ENCODE results near the gene AURKB. TPM values are rescaled to one million over a fixed set of nuclear protein-coding genes. Genes with fewer than 3 reads are reported as not detected.
"Not testable (repeated sequence)": the region's sequence is repeated elsewhere in the genome, so short reads cannot be mapped to it uniquely, and the experiment has no call there.

The AURKB gene
- total and polyA plus RNA-seq, 2 experiments from 2014 or later, result 17.8 to 77.7 TPM

DNA sequence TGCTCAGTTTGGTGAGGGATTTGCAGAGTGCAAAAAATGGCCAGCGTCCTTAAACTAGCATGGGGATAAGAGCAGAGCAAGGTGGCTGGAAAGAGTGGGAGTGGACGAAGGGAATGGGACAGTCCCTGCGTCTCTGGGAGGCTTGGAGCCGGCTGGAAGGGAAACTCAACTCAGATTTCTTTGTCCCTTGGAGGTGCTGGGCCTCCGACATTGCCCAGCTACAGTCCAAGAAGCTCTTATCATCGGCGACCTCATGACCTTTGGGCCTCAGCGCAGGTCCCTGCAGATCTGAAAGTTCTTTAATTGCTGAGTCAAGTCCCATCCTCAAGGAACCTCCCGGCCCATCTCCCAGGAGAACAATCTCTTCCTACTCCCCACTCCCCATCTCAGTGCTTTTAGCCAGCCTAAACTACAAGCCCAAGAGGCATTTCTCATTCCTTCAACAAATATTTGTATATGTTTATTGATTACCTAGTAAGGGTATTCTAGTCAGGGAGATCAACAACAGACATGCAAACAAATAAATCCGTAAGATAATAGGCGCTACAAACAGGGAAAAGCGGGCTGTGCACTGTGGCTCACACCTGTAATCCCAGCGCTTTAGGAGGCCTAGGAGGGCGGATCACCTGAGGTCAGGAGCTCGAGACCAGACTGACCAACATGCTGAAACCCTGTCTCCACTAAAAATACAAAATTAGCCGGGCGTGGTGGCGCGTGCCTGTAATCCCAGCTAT lies 33.2 kb downstream of the AURKB start:
- Histone ChIP-seq H3K4me1 (ENCODE audit: low read depth) (peaks cover 24% of the 10 kb centered on the region), H3K36me3 (no peaks in the 10 kb centered on the region), H3K9me3 (ENCODE audit: low read depth) (no peaks in the 10 kb centered on the region), H3K27ac (peak overlapping the region; percentile 90), H3K27me3 (no peaks in the 10 kb centered on the region), H3K4me3 (peak overlapping the region; percentile 37)
- TF ChIP-seq, protein P1, sequence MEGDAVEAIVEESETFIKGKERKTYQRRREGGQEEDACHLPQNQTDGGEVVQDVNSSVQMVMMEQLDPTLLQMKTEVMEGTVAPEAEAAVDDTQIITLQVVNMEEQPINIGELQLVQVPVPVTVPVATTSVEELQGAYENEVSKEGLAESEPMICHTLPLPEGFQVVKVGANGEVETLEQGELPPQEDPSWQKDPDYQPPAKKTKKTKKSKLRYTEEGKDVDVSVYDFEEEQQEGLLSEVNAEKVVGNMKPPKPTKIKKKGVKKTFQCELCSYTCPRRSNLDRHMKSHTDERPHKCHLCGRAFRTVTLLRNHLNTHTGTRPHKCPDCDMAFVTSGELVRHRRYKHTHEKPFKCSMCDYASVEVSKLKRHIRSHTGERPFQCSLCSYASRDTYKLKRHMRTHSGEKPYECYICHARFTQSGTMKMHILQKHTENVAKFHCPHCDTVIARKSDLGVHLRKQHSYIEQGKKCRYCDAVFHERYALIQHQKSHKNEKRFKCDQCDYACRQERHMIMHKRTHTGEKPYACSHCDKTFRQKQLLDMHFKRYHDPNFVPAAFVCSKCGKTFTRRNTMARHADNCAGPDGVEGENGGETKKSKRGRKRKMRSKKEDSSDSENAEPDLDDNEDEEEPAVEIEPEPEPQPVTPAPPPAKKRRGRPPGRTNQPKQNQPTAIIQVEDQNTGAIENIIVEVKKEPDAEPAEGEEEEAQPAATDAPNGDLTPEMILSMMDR (IDR thresholded peaks at IDR 0.05; ENCODE audit: low read depth, low read length), result no peak
- no peak for DNase-seq (ENCODE audit: low read depth in 1 of 2, low spot score in 1 of 2)

DNA sequence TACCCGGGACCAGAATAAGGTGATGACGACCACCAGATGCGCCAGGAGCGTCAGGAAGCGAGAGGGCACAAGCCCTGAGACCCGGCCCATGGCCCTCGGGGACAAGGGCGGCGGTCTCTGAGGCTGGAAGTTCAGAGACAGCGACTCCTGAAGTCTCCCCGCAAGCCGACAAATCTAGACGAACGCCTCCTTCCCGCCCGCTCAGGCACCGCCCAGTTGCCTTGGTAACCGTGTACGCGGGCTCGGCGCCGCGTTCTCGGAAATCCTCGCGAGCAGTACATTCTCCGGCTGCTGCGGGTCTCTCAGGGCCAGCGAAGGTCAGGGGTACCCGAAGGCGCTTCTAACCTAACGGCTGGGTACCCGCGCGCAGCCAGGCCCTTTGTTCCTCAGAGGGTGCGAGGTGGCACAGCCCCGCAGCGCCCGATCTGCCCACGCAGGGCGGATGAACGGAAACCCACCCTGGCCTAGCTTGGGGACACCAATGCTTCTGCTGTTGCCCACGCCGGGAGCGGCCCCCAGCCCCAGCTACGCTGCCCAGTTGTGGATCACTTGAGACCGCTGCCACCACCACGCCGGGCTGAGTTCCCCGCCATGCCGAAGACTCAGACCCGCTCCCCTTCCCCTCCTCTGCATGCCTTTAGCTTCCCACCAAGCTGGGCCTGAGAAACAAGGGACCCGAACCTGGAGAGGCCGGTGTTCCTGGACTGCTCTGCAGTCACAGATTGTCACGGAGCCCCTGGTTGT lies 34.0 kb downstream of the AURKB start, which contains the start of gene TMEM107:
TSS of gene TMEM107 (minus strand) at position 184 of the 744 bp plus-strand sequence. CDS start at position 90, 94 bp downstream.
- TF ChIP-seq, protein P1 (IDR thresholded peaks at IDR 0.05; ENCODE audit: low read depth, low read length), result no peak
- Histone ChIP-seq H3K27me3 (no peaks in the 10 kb centered on the region), H3K27ac (peak within 1 kb of the TSS; percentile 90), H3K36me3 (no peaks in the 10 kb centered on the region), H3K4me1 (ENCODE audit: low read depth) (peaks cover 24% of the 10 kb centered on the region), H3K9me3 (ENCODE audit: low read depth) (no peaks in the 10 kb centered on the region), H3K4me3 (peak within 1 kb of the TSS; percentile 37)
- DNase-seq (ENCODE audit: low read depth in 1 of 2, low spot score in 1 of 2), result peak; percentile 84 to 92

DNA sequence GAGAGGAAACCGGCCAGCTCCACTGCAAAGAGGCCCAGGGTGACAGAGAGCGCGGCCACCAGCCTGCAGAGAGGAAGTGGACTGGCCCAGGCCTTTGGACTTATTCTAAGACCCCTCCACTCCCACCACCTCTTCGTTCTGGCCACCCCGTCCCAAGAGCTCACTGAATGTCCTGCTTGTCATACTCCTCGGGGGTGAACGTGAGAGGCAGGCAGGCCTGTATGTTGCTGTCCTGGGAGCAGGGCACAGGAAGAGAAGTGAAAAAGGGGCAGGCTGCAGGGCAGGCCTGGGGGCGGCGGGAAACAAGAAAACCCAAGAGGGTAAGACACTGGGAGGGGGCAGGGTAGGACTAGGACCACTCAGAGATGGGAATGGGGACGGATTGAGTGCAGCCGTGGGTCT lies 34.6 kb downstream of the AURKB start:
- H3K27ac ChIP-seq, result peak overlapping the region; percentile 90
- TF ChIP-seq, protein P1 (IDR thresholded peaks at IDR 0.05; ENCODE audit: low read depth, low read length), result no peak
- no peaks in the 10 kb centered on the region for H3K36me3 ChIP-seq
- H3K4me3 ChIP-seq, result peak overlapping the region; percentile 37
- H3K4me1 ChIP-seq (ENCODE audit: low read depth), result peaks cover 24% of the 10 kb centered on the region
- H3K27me3 ChIP-seq, result no peaks in the 10 kb centered on the region
- DNase-seq (ENCODE audit: low read depth in 1 of 2, low spot score in 1 of 2), result no peak
- H3K9me3 ChIP-seq (ENCODE audit: low read depth), result no peaks in the 10 kb centered on the region

DNA sequence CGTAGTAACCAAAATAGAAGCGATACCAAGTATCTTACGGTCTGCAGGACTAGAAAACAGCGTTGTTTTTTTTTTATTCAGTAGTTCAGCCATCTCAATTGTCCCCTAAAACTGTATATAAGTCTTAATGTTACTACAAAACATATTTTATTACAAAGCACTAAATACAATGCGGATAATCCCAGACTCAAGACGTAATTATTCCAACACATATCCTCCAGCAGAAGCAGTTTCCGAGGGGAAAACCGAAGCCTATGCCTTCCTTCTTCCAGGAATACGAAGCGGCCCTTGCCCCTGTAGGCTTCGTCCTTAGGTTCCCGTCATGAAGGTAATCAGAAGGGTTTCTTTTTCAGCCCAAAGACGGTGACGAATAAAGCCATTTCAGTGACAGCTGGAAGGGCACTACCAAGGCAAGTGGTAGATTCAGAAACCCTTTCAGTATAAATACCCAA lies 36.5 kb downstream of the AURKB start:
- TF ChIP-seq, protein P1 (IDR thresholded peaks at IDR 0.05; ENCODE audit: low read depth, low read length), result no peak
- Histone ChIP-seq H3K4me1 (ENCODE audit: low read depth) (peaks cover 24% of the 10 kb centered on the region), H3K27me3 (no peaks in the 10 kb centered on the region), H3K27ac (peak overlapping the region; percentile 99), H3K4me3 (peak overlapping the region; percentile 40), H3K9me3 (ENCODE audit: low read depth) (no peaks in the 10 kb centered on the region), H3K36me3 (no peaks in the 10 kb centered on the region)
- no peak for DNase-seq (ENCODE audit: low read depth in 1 of 2, low spot score in 1 of 2)

DNA sequence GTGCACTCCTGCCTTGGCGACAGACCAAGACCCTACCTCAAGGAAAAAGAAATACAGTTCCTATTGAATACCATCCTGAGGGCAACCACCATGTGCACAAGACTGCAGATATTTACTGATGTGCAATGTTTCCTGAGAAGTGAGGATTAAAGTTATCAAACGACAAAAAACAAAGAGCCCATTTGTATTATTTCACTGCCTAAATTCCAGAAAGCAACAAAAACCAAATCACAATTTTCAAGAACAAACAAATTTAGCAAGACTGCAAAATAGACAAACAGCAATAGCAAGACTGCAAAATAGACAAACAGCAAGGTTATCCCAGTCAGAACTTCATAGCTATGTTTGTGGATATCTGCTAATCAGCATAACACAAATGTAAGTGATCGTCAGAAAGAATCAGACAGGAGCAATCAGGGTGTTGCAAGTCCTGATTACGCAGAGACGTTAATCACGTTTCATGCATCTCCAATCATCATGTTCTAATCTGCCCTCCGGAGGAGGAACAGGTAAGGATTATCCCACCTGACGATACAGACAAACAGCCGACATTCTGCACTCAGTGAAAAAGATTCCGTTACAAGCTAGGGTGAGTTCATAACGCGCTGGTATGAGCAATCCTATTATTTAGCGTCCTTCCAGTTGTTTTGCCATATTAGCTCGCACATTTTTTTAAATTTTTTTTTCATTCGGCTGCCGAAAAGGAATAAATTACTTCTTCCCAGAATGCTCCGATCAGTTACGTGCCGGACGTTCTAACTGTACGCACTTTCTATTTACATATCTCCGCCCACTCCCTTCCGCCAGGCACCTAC lies 37.1 kb downstream of the AURKB start:
- Histone ChIP-seq H3K4me1 (ENCODE audit: low read depth) (peaks cover 24% of the 10 kb centered on the region), H3K36me3 (no peaks in the 10 kb centered on the region), H3K27ac (peak overlapping the region; percentile 99), H3K9me3 (ENCODE audit: low read depth) (no peaks in the 10 kb centered on the region), H3K4me3 (peak overlapping the region; percentile 40), H3K27me3 (no peaks in the 10 kb centered on the region)
- DNase-seq (ENCODE audit: low read depth in 1 of 2, low spot score in 1 of 2), result peak; percentile 91 to 98
- TF ChIP-seq, protein P1 (IDR thresholded peaks at IDR 0.05; ENCODE audit: low read depth, low read length), result no peak

DNA sequence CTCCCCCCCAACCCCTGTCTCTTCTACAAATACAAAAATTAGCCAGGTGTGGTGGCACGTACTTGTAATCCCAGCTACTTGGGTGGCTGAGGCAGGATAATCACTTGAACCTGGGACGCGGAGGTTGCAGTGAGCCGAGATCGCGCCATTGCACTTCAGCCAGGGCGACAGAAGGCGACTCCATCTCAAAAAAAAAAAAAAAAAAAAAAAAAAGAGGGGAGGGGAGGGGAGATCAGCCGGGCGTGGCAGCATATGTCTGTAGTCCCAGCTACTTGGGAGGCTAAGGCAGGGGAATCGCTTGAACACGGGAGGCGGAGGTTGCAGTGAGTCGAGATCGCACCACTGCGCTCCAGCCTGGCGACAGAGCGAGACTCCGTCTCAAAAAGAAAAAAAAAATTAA lies 40.2 kb downstream of the AURKB start:
- not testable (repeated sequence) for H3K36me3 ChIP-seq; H3K4me1 ChIP-seq (ENCODE audit: low read depth); H3K27ac ChIP-seq; H3K4me3 ChIP-seq; DNase-seq (ENCODE audit: low read depth in 1 of 2, low spot score in 1 of 2); H3K27me3 ChIP-seq; H3K9me3 ChIP-seq (ENCODE audit: low read depth)
